Measurements from ENCODE around the gene SIMC1.

Gene SIMC1

DNA sequence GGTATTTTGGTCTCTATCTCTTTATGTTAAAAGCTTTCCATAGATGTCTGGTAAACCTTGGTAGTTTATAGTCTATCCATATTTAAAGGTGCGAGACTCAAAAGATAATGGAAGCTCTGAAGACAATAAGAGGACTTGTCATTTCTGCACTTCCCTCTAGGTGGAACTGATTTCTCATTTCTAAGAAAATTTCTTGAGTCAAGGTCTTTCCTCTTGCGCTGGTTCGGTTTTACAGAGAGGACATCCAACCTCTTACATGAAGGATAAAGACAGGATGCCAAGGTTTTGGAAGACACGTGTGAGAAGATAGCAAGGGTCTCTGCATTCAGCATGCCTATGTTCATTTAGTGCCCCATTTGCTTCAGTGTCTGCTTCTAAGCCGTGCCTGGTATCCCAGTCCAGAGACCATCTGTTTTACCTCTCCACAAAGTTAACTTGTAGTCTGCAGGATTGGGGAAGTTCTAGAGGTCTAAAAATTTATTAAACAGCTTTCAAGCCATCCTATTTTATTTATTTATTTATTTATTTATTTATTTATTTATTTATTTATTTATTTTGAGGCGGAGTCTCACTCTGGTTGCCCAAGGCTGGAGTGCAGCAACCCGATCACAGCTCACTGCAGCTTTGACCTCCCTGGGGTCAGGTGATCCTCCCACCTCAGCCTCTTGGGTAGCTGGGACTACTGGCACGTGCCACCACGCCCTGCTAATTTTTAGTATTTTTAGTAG, 81.8 kb downstream of the SIMC1 start:
- ATAC-seq (ENCODE audit: low read depth) (no peak), DNase-seq (ENCODE audit: low spot score) (no peak)
- Histone ChIP-seq H3K27ac (ENCODE audit: poor library complexity, severe bottlenecking) (no peak overlapping the region), H3K4me3 (ENCODE audit: severe bottlenecking) (no peak overlapping the region), H3K4me1 (ENCODE audit: insufficient read depth, poor library complexity, severe bottlenecking) (no peaks in the 10 kb centered on the region), H3K36me3 (ENCODE audit: low read depth) (peaks cover 24% of the 10 kb centered on the region), H3K9me3 (ENCODE audit: severe bottlenecking) (no peaks in the 10 kb centered on the region), H3K27me3 (ENCODE audit: insufficient read depth, poor library complexity, severe bottlenecking) (no peaks in the 10 kb centered on the region)
- TF ChIP-seq, protein P1, sequence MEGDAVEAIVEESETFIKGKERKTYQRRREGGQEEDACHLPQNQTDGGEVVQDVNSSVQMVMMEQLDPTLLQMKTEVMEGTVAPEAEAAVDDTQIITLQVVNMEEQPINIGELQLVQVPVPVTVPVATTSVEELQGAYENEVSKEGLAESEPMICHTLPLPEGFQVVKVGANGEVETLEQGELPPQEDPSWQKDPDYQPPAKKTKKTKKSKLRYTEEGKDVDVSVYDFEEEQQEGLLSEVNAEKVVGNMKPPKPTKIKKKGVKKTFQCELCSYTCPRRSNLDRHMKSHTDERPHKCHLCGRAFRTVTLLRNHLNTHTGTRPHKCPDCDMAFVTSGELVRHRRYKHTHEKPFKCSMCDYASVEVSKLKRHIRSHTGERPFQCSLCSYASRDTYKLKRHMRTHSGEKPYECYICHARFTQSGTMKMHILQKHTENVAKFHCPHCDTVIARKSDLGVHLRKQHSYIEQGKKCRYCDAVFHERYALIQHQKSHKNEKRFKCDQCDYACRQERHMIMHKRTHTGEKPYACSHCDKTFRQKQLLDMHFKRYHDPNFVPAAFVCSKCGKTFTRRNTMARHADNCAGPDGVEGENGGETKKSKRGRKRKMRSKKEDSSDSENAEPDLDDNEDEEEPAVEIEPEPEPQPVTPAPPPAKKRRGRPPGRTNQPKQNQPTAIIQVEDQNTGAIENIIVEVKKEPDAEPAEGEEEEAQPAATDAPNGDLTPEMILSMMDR (IDR thresholded peaks at IDR 0.05; ENCODE audit: poor library complexity, severe bottlenecking) = peak; percentile 51

DNA sequence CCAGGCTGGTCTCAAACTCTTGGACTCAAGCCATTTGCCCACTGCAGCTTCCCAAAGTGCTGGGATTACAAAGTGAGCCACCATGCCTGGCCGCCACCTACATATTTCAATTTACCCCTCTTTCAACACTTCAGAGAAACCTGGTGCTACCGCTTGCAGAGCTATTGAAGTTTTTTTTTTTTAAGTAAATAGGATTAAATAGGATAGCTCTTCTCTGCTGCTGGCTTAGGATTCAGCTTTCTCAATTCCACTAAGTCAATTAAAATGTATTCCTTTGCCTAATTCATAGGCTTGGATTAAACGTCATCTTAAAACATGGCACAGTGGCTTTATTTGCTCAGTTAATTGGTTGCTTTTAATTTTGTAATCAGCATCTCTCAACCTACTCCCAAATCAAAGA, 82.4 kb downstream of the SIMC1 start:
- no peak for DNase-seq (ENCODE audit: low spot score)
- H3K27ac ChIP-seq (ENCODE audit: poor library complexity, severe bottlenecking) = no peak overlapping the region
- no peak for ATAC-seq (ENCODE audit: low read depth)
- peaks cover 24% of the 10 kb centered on the region for H3K36me3 ChIP-seq (ENCODE audit: low read depth)
- TF ChIP-seq, protein P1 (IDR thresholded peaks at IDR 0.05; ENCODE audit: poor library complexity, severe bottlenecking) = no peak
- H3K4me3 ChIP-seq (ENCODE audit: severe bottlenecking) = no peak overlapping the region
- no peaks in the 10 kb centered on the region for H3K27me3 ChIP-seq (ENCODE audit: insufficient read depth, poor library complexity, severe bottlenecking)
- no peaks in the 10 kb centered on the region for H3K4me1 ChIP-seq (ENCODE audit: insufficient read depth, poor library complexity, severe bottlenecking)
- H3K9me3 ChIP-seq (ENCODE audit: severe bottlenecking) = no peaks in the 10 kb centered on the region

DNA sequence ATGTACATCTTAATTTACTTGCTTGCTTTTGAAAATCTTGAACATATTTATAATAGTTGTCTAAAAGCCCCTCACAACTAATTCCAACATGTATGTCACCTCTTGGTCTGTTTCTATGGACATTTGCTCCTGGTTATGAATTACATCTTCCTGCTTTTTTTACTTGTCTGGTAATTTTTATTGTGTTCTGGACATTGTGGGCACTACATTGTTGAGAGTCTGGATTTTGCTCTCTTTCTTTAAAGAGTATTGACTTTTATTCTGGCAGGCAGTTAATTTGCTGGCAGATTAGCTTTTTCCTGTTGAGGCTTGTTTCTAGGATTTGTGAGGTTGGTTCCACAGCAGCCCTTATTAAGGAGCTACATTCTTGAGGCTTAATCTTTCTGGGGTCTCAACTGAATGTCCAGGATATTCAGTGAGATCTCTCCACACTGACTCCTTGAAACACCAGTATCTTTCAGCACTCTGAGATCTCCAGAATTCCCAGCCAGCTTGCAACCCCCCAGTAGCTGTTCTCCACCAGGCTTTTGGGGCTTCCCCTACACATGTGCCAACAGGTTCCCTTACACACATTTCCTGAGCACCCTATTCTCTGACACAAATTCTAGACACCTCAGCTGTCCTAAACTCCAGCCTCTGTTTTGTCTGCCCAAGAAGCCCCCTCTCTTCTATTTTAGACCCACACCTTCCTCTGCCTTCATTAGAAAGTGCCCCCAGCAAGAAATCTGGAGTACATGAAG, 96.0 kb downstream of the SIMC1 start:
- peaks cover 20% of the 10 kb centered on the region for H3K36me3 ChIP-seq (ENCODE audit: low read depth)
- TF ChIP-seq, protein P1 (IDR thresholded peaks at IDR 0.05; ENCODE audit: poor library complexity, severe bottlenecking) = no peak
- ATAC-seq (ENCODE audit: low read depth) (no peak), DNase-seq (ENCODE audit: low spot score) (no peak)
- H3K27ac ChIP-seq (ENCODE audit: poor library complexity, severe bottlenecking) = no peak overlapping the region
- no peaks in the 10 kb centered on the region for H3K27me3 ChIP-seq (ENCODE audit: insufficient read depth, poor library complexity, severe bottlenecking)
- H3K9me3 ChIP-seq (ENCODE audit: severe bottlenecking) = no peaks in the 10 kb centered on the region
- H3K4me3 ChIP-seq (ENCODE audit: severe bottlenecking) = no peak overlapping the region
- H3K4me1 ChIP-seq (ENCODE audit: insufficient read depth, poor library complexity, severe bottlenecking) = no peaks in the 10 kb centered on the region

DNA sequence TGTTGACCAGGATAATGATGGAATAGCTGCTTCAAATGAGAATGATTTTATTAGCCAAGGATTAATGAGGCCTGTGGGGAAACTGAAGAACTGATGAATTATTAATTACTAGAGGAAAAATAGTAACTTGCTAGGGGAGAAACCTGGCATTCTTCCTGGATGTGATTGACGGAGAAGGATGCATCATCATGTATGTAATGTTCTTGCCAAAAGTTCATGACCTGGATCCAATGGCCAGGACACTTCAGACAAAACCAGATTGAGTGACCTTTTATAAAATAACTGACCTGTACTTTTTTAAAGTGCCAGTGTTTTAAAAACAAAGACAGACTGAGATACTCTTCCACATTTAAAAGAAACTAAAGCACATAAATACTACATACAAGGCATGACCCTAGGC, 99.7 kb downstream of the SIMC1 start:
- Histone ChIP-seq H3K36me3 (ENCODE audit: low read depth) (peaks cover 15% of the 10 kb centered on the region; the same call in 1 of the 2 replicates), H3K27ac (ENCODE audit: poor library complexity, severe bottlenecking) (no peak overlapping the region), H3K9me3 (ENCODE audit: severe bottlenecking) (no peaks in the 10 kb centered on the region), H3K4me1 (ENCODE audit: insufficient read depth, poor library complexity, severe bottlenecking) (no peaks in the 10 kb centered on the region), H3K4me3 (ENCODE audit: severe bottlenecking) (no peak overlapping the region), H3K27me3 (ENCODE audit: insufficient read depth, poor library complexity, severe bottlenecking) (no peaks in the 10 kb centered on the region)
- TF ChIP-seq, protein P1 (IDR thresholded peaks at IDR 0.05; ENCODE audit: poor library complexity, severe bottlenecking) = no peak
- ATAC-seq (ENCODE audit: low read depth) = no peak
- DNase-seq (ENCODE audit: low spot score) = no peak

DNA sequence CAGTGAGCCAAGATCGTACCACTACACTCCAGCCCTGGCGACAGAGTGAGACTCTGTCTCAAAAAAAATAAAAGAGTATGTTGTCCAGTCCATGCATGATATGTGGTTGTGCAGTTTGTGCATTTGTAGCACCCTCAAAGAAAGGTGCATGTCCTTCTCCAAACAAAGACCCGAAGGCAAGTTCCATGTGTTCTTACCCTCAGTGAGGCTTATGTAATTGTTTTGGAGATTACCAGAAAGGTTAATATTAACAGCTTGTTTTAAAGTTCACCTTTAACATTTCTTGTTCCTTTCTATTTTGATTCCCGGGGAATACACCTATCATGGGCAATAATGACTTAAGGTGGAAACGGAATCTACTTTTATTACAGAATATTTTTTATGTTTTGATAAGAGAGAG, 101.1 kb downstream of the SIMC1 start:
- no peak for ATAC-seq (ENCODE audit: low read depth)
- no peak overlapping the region for H3K27ac ChIP-seq (ENCODE audit: poor library complexity, severe bottlenecking)
- TF ChIP-seq, protein P1 (IDR thresholded peaks at IDR 0.05; ENCODE audit: poor library complexity, severe bottlenecking) = no peak
- H3K36me3 ChIP-seq (ENCODE audit: low read depth) = peaks cover 23% of the 10 kb centered on the region
- no peaks in the 10 kb centered on the region for H3K9me3 ChIP-seq (ENCODE audit: severe bottlenecking)
- no peak overlapping the region for H3K4me3 ChIP-seq (ENCODE audit: severe bottlenecking)
- H3K27me3 ChIP-seq (ENCODE audit: insufficient read depth, poor library complexity, severe bottlenecking) = no peaks in the 10 kb centered on the region
- no peaks in the 10 kb centered on the region for H3K4me1 ChIP-seq (ENCODE audit: insufficient read depth, poor library complexity, severe bottlenecking)
- no peak for DNase-seq (ENCODE audit: low spot score)

Measured in RWPE2 (cell line).